Measurements from ENCODE around the gene ASB15.

- TF ChIP-seq CTCF (IDR thresholded peaks at IDR 0.05; ENCODE audit: low read depth, low read length) (no peak), POLR2A (IDR thresholded peaks at IDR 0.05; ENCODE audit: extremely low read depth, insufficient read length) (no peak), MYC (IDR thresholded peaks at IDR 0.05; ENCODE audit: low read depth, low read length) (no peak)
- TF ChIP-seq, protein P1, sequence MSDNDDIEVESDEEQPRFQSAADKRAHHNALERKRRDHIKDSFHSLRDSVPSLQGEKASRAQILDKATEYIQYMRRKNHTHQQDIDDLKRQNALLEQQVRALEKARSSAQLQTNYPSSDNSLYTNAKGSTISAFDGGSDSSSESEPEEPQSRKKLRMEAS (IDR thresholded peaks at IDR 0.05; ENCODE audit: low read depth, low read length) = no peak
These were observed 39.5 kb upstream of the ASB15 start for GRCh38 chr7:123562121-123562520.

Measured in NB4 (cell line).